Measurements from ENCODE around the gene TREM2.

DNA sequence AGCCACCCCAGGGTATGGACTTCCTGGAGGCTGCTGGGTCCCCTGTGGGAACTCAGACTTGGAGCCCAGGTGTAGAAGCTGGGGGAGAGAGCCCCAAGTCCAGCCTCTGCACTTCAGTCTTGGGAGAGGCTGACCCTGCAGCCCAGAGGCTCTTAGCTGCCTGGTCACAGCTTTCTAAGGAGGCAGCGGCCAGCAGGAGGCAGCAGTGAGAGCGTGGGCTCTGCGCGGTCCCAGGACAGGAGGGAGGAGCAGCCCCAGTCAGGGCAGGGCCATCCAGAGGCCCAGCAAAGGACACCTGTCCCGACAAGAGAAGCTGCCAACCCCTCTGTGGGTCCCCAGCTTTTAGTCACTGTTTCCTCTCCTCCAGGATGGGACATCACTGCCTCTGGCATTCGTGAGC, 28.7 kb upstream of the TREM2 start:
- no peak for TF ChIP-seq EZH2phosphoT487 (IDR thresholded peaks at IDR 0.05; ENCODE audit: insufficient read depth, low read depth)
- TF ChIP-seq EZH2 (IDR thresholded peaks at IDR 0.05; ENCODE audit: insufficient read depth, poor library complexity, severe bottlenecking): no peak

Data from GM23248 (cell line).